Measurements from ENCODE around the gene COL9A2. TPM values are rescaled to one million over a fixed set of nuclear protein-coding genes. Genes with fewer than 3 reads are reported as not detected.

COL9A2 gene
- total RNA-seq, 1 donor from 2014 or later = 2.1 TPM

GRCh38 chr1:40361201-40361600 lies 44.1 kb upstream of the COL9A2 start:
- Mint-ChIP-seq H3K9me3 (ENCODE audit: unreplicated experiment) (peaks cover 15% of the 10 kb centered on the region), H3K27ac (ENCODE audit: unreplicated experiment) (no peak overlapping the region), H3K27me3 (ENCODE audit: unreplicated experiment) (peaks cover 9% of the 10 kb centered on the region), H3K4me3 (ENCODE audit: unreplicated experiment) (no peak overlapping the region), H3K4me1 (ENCODE audit: unreplicated experiment) (peaks cover 2% of the 10 kb centered on the region), H3K36me3 (ENCODE audit: unreplicated experiment) (peaks cover 2% of the 10 kb centered on the region)
- TF ChIP-seq, protein P1, sequence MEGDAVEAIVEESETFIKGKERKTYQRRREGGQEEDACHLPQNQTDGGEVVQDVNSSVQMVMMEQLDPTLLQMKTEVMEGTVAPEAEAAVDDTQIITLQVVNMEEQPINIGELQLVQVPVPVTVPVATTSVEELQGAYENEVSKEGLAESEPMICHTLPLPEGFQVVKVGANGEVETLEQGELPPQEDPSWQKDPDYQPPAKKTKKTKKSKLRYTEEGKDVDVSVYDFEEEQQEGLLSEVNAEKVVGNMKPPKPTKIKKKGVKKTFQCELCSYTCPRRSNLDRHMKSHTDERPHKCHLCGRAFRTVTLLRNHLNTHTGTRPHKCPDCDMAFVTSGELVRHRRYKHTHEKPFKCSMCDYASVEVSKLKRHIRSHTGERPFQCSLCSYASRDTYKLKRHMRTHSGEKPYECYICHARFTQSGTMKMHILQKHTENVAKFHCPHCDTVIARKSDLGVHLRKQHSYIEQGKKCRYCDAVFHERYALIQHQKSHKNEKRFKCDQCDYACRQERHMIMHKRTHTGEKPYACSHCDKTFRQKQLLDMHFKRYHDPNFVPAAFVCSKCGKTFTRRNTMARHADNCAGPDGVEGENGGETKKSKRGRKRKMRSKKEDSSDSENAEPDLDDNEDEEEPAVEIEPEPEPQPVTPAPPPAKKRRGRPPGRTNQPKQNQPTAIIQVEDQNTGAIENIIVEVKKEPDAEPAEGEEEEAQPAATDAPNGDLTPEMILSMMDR (IDR thresholded peaks at IDR 0.05) = no peak
- DNase-seq (ENCODE audit: extremely low spot score, unreplicated experiment) = no peak

DNA sequence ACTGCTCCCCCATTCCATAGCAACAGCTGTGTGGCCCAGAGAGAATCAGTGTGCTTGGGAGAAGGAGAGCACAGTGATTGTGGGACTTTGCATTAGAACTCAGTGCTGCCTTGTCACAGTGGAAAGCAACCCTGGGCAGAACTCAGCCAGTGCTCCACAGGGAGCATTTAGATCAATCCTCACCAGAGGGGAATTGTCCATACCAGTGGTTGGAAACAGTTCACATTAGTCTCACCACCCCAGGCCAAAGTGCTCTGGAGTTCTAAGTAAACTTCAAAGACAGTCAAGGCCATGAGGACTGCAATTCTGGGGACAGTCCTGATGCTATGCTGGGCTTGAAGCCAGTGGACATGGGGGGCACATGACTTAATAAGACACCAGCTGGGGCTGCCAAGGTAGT lies 43.5 kb upstream of the COL9A2 start:
- TF ChIP-seq, protein P1 (IDR thresholded peaks at IDR 0.05) = no peak
- H3K4me1 Mint-ChIP-seq (ENCODE audit: unreplicated experiment) = peaks cover 2% of the 10 kb centered on the region
- peaks cover 13% of the 10 kb centered on the region for H3K27me3 Mint-ChIP-seq (ENCODE audit: unreplicated experiment)
- DNase-seq (ENCODE audit: extremely low spot score, unreplicated experiment) = no peak
- H3K27ac Mint-ChIP-seq (ENCODE audit: unreplicated experiment) = no peak overlapping the region
- no peak overlapping the region for H3K4me3 Mint-ChIP-seq (ENCODE audit: unreplicated experiment)
- peaks cover 15% of the 10 kb centered on the region for H3K9me3 Mint-ChIP-seq (ENCODE audit: unreplicated experiment)
- H3K36me3 Mint-ChIP-seq (ENCODE audit: unreplicated experiment) = peaks cover 2% of the 10 kb centered on the region

- Mint-ChIP-seq H3K36me3 (ENCODE audit: unreplicated experiment) (peaks cover 2% of the 10 kb centered on the region), H3K4me3 (ENCODE audit: unreplicated experiment) (no peak overlapping the region), H3K27ac (ENCODE audit: unreplicated experiment) (no peak overlapping the region), H3K4me1 (ENCODE audit: unreplicated experiment) (peaks cover 2% of the 10 kb centered on the region), H3K9me3 (ENCODE audit: unreplicated experiment) (peaks cover 15% of the 10 kb centered on the region), H3K27me3 (ENCODE audit: unreplicated experiment) (peaks cover 12% of the 10 kb centered on the region)
- DNase-seq (ENCODE audit: extremely low spot score, unreplicated experiment) = no peak
- TF ChIP-seq, protein P1 (IDR thresholded peaks at IDR 0.05) = no peak
Observed at GRCh38 chr1:40357625-40358024, 40.5 kb upstream of the COL9A2 start.

GRCh38 chr1:40353082-40353481 lies 36.0 kb upstream of the COL9A2 start:
- Mint-ChIP-seq H3K9me3 (ENCODE audit: unreplicated experiment) (peaks cover 6% of the 10 kb centered on the region), H3K4me3 (ENCODE audit: unreplicated experiment) (no peak overlapping the region), H3K27ac (ENCODE audit: unreplicated experiment) (no peak overlapping the region), H3K4me1 (ENCODE audit: unreplicated experiment) (no peaks in the 10 kb centered on the region), H3K27me3 (ENCODE audit: unreplicated experiment) (peaks cover 11% of the 10 kb centered on the region), H3K36me3 (ENCODE audit: unreplicated experiment) (peaks cover 2% of the 10 kb centered on the region)
- no peak for DNase-seq (ENCODE audit: extremely low spot score, unreplicated experiment)
- TF ChIP-seq, protein P1 (IDR thresholded peaks at IDR 0.05) = no peak

DNA sequence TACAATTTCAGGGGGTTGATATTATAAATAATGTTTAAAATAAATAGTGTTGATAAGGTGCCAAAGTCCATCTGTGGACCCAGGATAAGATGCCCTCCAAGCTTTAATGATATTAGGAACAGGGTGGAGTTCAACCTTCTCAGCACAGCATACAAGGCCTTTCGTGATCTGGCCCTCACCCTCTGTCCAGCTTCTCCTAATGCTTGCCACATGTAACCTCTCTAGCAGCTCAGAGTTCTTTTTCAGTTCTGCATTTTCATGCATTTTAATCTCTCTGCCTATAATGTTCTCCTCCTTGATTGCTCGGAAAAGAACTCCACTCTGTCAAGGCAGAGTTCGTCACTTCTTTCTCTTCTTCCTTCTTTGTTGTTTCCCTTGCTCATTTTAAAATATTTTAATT lies 35.0 kb upstream of the COL9A2 start:
- peaks cover 6% of the 10 kb centered on the region for H3K9me3 Mint-ChIP-seq (ENCODE audit: unreplicated experiment)
- H3K36me3 Mint-ChIP-seq (ENCODE audit: unreplicated experiment) = no peaks in the 10 kb centered on the region
- DNase-seq (ENCODE audit: extremely low spot score, unreplicated experiment) = no peak
- TF ChIP-seq, protein P1 (IDR thresholded peaks at IDR 0.05) = no peak
- H3K27ac Mint-ChIP-seq (ENCODE audit: unreplicated experiment) = no peak overlapping the region
- H3K4me3 Mint-ChIP-seq (ENCODE audit: unreplicated experiment) = no peak overlapping the region
- peaks cover 11% of the 10 kb centered on the region for H3K27me3 Mint-ChIP-seq (ENCODE audit: unreplicated experiment)
- H3K4me1 Mint-ChIP-seq (ENCODE audit: unreplicated experiment) = no peaks in the 10 kb centered on the region

Data from osteocyte (in vitro differentiated cells).